HepG2 (cell line): ENCODE measurements around the gene ATXN7L3. TPM values are rescaled to one million over a fixed set of nuclear protein-coding genes. Genes with fewer than 3 reads are reported as not detected.

Experiments used
- GPN1 ChIP-seq: sonication (generic); formaldehyde crosslinking; IDR thresholded peaks from 2 replicates; pipeline ENCODE4 v1.5.1; 2020; ENCODE audit warnings: missing genetic modification reagents, borderline replicate concordance
- GRHL1 ChIP-seq: sonication (generic); formaldehyde crosslinking; conservative IDR thresholded peaks from 2 replicates; pipeline ENCODE4 v1.8.0; 2022; ENCODE audit warnings: missing genetic modification reagents
- GTF3A ChIP-seq: sonication (generic); formaldehyde crosslinking; conservative IDR thresholded peaks from 2 replicates; pipeline ENCODE4 v1.4.0; 2020; ENCODE audit warnings: mild to moderate bottlenecking, missing genetic modification reagents
- MLXIP ChIP-seq: sonication (generic); formaldehyde crosslinking; IDR thresholded peaks from 2 replicates; pipeline ENCODE4 v1.9.0; 2021; ENCODE audit warnings: missing genetic modification reagents, borderline replicate concordance
- MYPOP ChIP-seq: sonication (generic); formaldehyde crosslinking; IDR thresholded peaks from 2 replicates; pipeline ENCODE4 v1.8.1; 2023; ENCODE audit warnings: mild to moderate bottlenecking, moderate library complexity, missing genetic modification reagents
- ONECUT2 ChIP-seq: sonication (generic); formaldehyde crosslinking; IDR thresholded peaks from 2 replicates; pipeline ENCODE4 v1.4.0; 2020; ENCODE audit warnings: missing genetic modification reagents
- PHF8 ChIP-seq: sonication (generic); formaldehyde crosslinking; IDR thresholded peaks from 2 replicates; pipeline ENCODE4 v1.5.0; 2020; ENCODE audit warnings: missing genetic modification reagents
- PTBP1 ChIP-seq: fragments of 200-400 bp; formaldehyde crosslinking; IDR thresholded peaks from 2 replicates; pipeline ENCODE4 v1.6.1; 2018; ENCODE audit warnings: low read length, low read depth; ENCODE audit not compliant: poor library complexity, severe bottlenecking
- SYNCRIP ChIP-seq: fragments of 200-400 bp; formaldehyde crosslinking; IDR thresholded peaks from 2 replicates; pipeline ENCODE4 v1.6.1; 2018; ENCODE audit warnings: mild to moderate bottlenecking, low read depth, low read length; ENCODE audit not compliant: insufficient read depth
- U2AF2 ChIP-seq: fragments of 200-400 bp; formaldehyde crosslinking; IDR thresholded peaks from 2 replicates; pipeline ENCODE4 v1.6.1; 2017; ENCODE audit warnings: low read depth, mild to moderate bottlenecking, low read length
- ZBTB2 ChIP-seq: sonication (generic); formaldehyde crosslinking; IDR thresholded peaks from 2 replicates; pipeline ENCODE4 v1.8.0; 2022; ENCODE audit warnings: low read depth, missing genetic modification reagents
- ZBTB33 ChIP-seq: sonication (generic); formaldehyde crosslinking; IDR thresholded peaks from 2 replicates; pipeline ENCODE4 v1.4.0; 2020; ENCODE audit warnings: missing genetic modification reagents
- ZNF350 ChIP-seq: sonication (generic); formaldehyde crosslinking; IDR thresholded peaks from 2 replicates; pipeline ENCODE4 v1.4.0; 2020; ENCODE audit warnings: mild to moderate bottlenecking, low read depth, missing genetic modification reagents, borderline replicate concordance
- ZNF460 ChIP-seq: sonication (generic); formaldehyde crosslinking; IDR thresholded peaks from 2 replicates; pipeline ENCODE4 v1.5.1; 2020; ENCODE audit warnings: missing genetic modification reagents, mild to moderate bottlenecking, borderline replicate concordance
- ZNF737 ChIP-seq: sonication (generic); formaldehyde crosslinking; IDR thresholded peaks from 2 replicates; pipeline ENCODE4 v1.5.0; 2020; ENCODE audit warnings: missing genetic modification reagents, mild to moderate bottlenecking, borderline replicate concordance
- ZNF761 ChIP-seq: sonication (generic); formaldehyde crosslinking; conservative IDR thresholded peaks from 2 replicates; pipeline ENCODE4 v1.4.0; 2020; ENCODE audit warnings: mild to moderate bottlenecking, missing genetic modification reagents
- polyA plus RNA-seq, 8 experiments: library from polyadenylated mRNA; depleted of rRNA in 3 of 8; stranded (reverse) in 7 of 8; unstranded in 1 of 8; fragments of >200 nt; fragmentation: Illumina TruSeq in 4 of 8; extraction: Trizol in 4 of 8; gene quantifications; 2 replicates each; pipeline versions ENCODE4 v1.2.1 to v1.2.3, GENCODE V29; 2011 to 2016; ENCODE audit warnings: low read depth in 4 of 8, missing spikeins in 1 of 8, mixed read lengths in 1 of 8; ENCODE audit not compliant: insufficient read depth in 1 of 8
- total RNA-seq, 5 experiments: library from RNA; depleted of rRNA; stranded (reverse); fragments of >200 nt; fragmentation: Illumina TruSeq; extraction: Trizol; gene quantifications; 2 replicates each; pipeline ENCODE4 v1.2.3, GENCODE V29; 2016; ENCODE audit warnings: low read depth in 1 of 5

Gene ATXN7L3
- total and polyA plus RNA-seq, 2 of the 13 experiments (the other 11 are each of a cell fraction or from before 2014, with no cell fraction given) = 44.5 to 59.1 TPM

GRCh38 chr17:44218344-44219107 lies 18.8 kb upstream of the ATXN7L3 start (continued):
- peak; percentile 98 for TF ChIP-seq ZBTB2 (CRISPR knock-in tag)
- no peak for TF ChIP-seq ZNF350 (CRISPR knock-in tag)
- no peak for TF ChIP-seq ZNF737
- TF ChIP-seq MLXIP (CRISPR knock-in tag) = no peak
- no peak for TF ChIP-seq U2AF2
- peak; percentile 98 for TF ChIP-seq PTBP1
- no peak for TF ChIP-seq GTF3A (CRISPR knock-in tag)
- no peak for TF ChIP-seq ZBTB33 (CRISPR knock-in tag)
- TF ChIP-seq SYNCRIP = no peak
- 0 out of 2 replicates have a peak, but pooled peaks have one; percentile 20 for TF ChIP-seq ZNF761 (CRISPR knock-in tag)
- TF ChIP-seq PHF8 (CRISPR knock-in tag) = no peak; the same call in none of the 2 replicates
- no peak for TF ChIP-seq GRHL1 (CRISPR knock-in tag)
- no peak for TF ChIP-seq MYPOP (CRISPR knock-in tag)
- no peak for TF ChIP-seq ZNF460
- no peak for TF ChIP-seq ONECUT2 (CRISPR knock-in tag)
- TF ChIP-seq GPN1 (CRISPR knock-in tag) = no peak
